GM12878 (cell line): ENCODE measurements around the gene DLGAP3.

Source experiments
- ATF3 ChIP-seq: IDR thresholded peaks from 2 replicates; pipeline ENCODE4 v1.6.1; 2011; ENCODE audit warnings: low read depth, mild to moderate bottlenecking, low read length, moderate library complexity, borderline replicate concordance; ENCODE audit errors: extremely low read depth
- HDAC2 ChIP-seq: fragments of 200-600 bp; sonication (generic); IDR thresholded peaks from 2 replicates; pipeline ENCODE4 v1.6.1; 2017
- KAT2A ChIP-seq: conservative IDR thresholded peaks from 2 replicates; pipeline ENCODE4 v1.6.1; 2011; ENCODE audit warnings: low read depth, low read length; ENCODE audit not compliant: control insufficient read depth
- MAX ChIP-seq: IDR thresholded peaks from 2 replicates; pipeline ENCODE4 v1.6.1; 2012; ENCODE audit warnings: low read depth, low read length, improper control_type of control experiment
- POLR2A ChIP-seq: IDR thresholded peaks from 2 replicates; pipeline ENCODE4 v1.6.1; 2011; ENCODE audit warnings: low read depth, mild to moderate bottlenecking, low read length
- POLR2AphosphoS5 ChIP-seq: IDR thresholded peaks from 2 replicates; pipeline ENCODE4 v1.6.1; 2011; ENCODE audit warnings: mild to moderate bottlenecking, low read length, inconsistent platforms
- SMAD1 ChIP-seq: fragments of 450-650 bp; IDR thresholded peaks from 2 replicates; pipeline ENCODE4 v1.6.1; 2018; ENCODE audit warnings: mild to moderate bottlenecking, low read depth; ENCODE audit not compliant: partially characterized antibody
- SP1 ChIP-seq: IDR thresholded peaks from one replicate; pipeline ENCODE4 v1.6.1; 2011; ENCODE audit warnings: low read depth, low read length

- TF ChIP-seq SMAD1 (no peak), ATF3 (no peak), SP1 (no peak), POLR2A (no peak), HDAC2 (no peak), POLR2AphosphoS5 (no peak), MAX (no peak), KAT2A (no peak)
Observed at GRCh38 chr1:34851431-34852105, 77.9 kb downstream of the DLGAP3 start.
